Stimulated activated naive CD4-positive, alpha-beta T cell (primary cell): Measurements from ENCODE around the gene PIF1.

Experiments used
- DNase-seq, 6 experiments: peaks; one replicate each; lab custom pipeline; 2025; lab: John Stamatoyannopoulos, UW

The PIF1 gene

DNA sequence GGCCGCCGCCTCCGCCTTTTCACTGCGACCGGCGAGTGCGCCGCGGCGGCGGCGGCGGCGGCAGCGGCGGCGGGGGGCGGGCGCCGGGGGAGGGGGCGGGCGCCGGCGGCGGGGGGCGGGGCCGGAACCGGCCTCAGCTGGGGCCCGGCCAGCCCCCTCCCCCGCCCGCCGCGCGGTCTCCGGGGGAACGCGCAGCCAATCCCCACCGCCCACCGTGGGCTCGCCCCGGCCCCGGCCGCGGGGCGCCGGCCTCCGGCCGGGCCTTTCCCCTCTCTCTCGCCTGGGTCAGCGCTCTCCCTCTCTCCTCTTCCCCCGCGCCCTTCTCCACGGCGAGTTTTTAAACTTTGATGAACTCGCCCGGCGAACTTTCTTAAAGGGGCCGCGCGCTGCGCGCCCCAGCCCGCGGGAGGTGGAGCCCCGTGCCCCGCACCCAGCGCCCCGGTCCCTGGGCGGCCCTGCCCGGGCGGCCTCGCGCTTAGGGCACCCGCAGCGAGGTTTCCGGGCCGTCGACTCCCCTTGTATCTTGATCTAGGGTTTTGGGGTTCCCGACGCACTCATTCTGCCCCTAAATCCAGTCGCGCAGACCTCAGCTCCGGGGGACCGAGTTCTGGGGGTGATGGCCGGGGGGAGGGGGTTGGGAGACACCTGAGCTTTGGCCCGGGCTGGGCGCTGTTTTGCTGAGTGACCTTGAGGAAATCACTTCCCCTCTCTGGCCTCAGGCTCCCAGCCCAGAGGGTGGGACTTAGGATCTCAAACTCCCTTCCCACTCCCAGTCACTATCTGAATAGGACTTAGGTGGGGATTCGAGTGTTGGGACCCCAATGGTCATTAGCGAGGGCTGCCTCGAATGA, 49.7 kb downstream of the PIF1 start, which contains the start of gene RBPMS2:
RBPMS2 (minus strand) TSS at position 39 of the 851 bp plus-strand sequence. CDS start 270 bp downstream, outside the sequence.
- no peak for DNase-seq

- DNase-seq = no peak
Observed at GRCh38 chr15:64774629-64775493, 50.6 kb downstream of the PIF1 start.

GRCh38 chr15:64774037-64774628, 51.3 kb downstream of the PIF1 start:
- no peak for DNase-seq

DNA sequence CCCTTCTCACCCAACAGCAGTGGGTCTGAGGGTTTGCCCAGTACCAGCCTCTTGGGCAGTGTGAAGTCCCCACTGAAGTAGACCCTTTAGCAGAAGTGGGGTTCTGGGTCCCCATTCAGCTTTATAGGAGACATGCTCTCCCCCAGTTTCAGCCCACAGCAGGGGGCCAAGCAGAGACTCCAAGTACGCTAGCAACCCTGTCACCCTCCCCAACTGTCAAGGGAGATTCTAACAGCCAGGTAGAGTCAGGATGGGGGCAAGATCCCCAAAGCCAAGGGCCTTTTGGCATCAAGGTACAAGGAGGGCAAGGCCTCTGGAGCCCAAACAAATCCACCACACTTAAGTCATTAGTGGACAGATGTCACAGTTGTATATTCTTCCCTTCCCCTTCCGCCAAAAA, 51.8 kb downstream of the PIF1 start:
- no peak for DNase-seq

GRCh38 chr15:64772964-64773363, 52.5 kb downstream of the PIF1 start:
- DNase-seq = no peak

- DNase-seq = no peak
Observed at GRCh38 chr15:64772488-64772887, 53.0 kb downstream of the PIF1 start.

- no peak for DNase-seq
Observed at GRCh38 chr15:64770626-64771025, 54.8 kb downstream of the PIF1 start.

DNA sequence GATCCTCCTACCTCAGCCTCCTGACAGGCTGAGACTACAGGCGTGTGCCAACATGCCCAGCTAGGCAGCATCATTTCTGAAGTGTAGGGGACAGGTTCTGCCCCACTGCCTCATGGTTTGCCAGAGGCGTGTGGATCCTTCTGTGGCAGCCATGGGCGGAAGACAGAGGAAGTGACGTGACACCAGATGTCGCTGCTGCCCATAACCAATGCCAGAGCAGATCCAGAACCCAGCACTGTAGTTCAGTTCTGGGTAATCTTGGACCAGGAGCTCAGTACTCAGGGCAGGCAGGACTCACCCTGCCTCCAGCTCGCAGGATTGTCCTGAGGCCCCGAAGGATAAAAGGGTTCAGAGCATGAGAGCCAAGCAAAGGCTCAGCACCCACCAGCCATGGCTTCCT, 58.2 kb downstream of the PIF1 start:
- no peak for DNase-seq

DNA sequence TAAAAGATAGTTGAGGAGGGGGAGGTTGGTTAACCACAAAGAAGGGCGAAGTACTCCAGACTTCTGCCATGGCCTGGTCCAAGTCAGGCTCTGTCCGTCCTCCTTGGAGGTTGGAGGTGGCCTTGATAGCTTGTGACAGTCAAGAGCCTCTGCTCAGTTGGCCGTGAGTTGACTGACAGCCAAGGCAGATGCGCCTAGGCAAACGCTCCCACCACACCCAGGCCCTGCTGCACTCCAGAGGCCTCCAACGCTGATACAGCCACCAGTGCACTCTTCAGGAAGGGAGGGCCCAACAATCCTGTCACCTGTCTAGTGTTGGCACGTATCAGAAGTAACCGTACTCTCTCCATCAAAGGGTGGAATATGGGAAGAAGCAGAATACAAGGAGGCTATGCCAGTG, 59.4 kb downstream of the PIF1 start:
- DNase-seq = no peak
